GM19023 (cell line): ENCODE results near the gene POLR3B.
"Not testable (repeated sequence)": the region's sequence is repeated elsewhere in the genome, so short reads cannot be mapped to it uniquely, and the experiment has no call there.

Experiments
- ATAC-seq: cut with Tn5 transposase; IDR thresholded peaks from one replicate; pipeline ENCODE4 v1.9.1; 2021; ENCODE audit warnings: mild to moderate bottlenecking, moderate library complexity; ENCODE audit not compliant: unreplicated experiment

Gene POLR3B

DNA sequence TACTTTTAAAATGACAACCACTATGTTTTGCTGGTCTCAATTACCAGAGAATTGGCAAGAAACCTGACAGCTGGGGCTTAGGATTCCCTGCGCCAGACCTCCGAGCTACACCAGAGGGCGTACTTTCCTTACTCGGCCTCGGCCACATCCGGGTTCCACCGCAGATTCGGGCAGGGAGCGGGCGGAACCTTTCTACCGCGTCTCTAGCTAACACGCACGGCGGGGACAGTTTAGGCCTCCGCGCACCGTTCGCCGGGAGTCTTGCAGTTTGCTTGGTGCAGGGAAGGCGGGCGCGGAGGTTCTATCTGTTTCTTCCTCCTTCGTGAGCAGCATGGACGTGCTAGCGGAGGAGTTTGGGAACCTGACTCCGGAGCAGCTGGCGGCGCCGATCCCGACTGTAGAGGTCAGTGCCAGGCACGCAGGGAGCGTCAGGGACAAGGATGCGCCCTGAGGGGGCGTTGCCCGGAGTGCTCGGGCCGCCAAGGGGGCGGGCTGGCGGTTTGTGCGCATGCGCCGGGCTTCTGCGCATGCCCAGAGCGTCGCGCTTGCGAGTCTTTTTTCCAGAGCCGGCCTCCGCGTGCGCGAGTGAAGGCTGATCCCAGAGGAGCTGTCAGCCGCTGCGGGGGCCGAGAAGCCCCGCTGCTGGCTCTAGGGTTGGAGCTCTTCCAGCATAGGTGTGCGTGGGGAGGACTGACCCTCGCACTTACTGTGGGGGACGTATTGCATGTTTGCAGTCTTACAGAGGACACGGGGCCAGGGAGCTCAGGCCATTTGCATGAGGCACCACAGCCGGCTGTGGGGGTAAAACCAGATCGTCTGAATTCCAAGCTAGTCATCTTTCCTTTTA is at the start of gene POLR3B:
TSS of gene POLR3B (plus strand) at position 200 of the 847 bp plus-strand sequence. CDS start at position 332, 132 bp downstream.
- peak; percentile 94 for ATAC-seq

DNA sequence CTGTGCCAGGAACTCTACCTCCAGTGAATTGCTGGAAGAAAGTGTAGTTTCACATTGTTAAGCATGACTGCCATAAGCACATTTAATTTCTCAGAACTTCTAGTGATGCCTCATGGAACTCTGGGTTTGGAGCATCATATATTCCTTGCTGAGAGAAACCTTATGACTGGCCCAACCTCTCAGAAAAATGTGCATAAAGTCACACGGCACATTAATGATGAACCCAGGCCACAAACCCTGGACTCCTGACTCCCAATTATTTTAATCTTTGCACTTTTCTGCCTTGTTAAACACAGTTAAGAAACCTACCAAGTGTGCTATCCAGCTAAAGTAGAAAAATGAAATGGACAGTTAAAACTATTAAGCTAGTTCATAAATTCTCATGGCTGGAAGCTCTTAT is 49.4 kb upstream of the POLR3B start:
- no peak for ATAC-seq

DNA sequence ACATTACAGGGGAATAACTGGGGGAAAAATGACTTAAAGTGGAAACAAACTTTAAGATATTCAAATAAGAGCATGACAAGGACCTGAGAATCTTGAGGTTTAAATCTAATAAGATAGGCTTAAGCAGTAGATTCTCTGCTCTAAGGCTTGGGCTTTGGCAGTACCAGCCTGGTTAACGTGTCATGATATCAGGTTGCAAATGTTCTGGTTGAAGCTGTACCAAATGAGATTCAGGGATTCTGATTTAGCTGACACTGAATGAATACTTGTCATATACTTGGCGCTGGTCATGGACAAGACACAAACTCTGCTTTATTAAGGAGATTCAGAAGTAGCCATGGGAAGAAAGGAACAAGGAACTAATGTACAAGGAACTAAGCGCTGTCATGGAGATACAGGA is 48.9 kb upstream of the POLR3B start:
- no peak for ATAC-seq

DNA sequence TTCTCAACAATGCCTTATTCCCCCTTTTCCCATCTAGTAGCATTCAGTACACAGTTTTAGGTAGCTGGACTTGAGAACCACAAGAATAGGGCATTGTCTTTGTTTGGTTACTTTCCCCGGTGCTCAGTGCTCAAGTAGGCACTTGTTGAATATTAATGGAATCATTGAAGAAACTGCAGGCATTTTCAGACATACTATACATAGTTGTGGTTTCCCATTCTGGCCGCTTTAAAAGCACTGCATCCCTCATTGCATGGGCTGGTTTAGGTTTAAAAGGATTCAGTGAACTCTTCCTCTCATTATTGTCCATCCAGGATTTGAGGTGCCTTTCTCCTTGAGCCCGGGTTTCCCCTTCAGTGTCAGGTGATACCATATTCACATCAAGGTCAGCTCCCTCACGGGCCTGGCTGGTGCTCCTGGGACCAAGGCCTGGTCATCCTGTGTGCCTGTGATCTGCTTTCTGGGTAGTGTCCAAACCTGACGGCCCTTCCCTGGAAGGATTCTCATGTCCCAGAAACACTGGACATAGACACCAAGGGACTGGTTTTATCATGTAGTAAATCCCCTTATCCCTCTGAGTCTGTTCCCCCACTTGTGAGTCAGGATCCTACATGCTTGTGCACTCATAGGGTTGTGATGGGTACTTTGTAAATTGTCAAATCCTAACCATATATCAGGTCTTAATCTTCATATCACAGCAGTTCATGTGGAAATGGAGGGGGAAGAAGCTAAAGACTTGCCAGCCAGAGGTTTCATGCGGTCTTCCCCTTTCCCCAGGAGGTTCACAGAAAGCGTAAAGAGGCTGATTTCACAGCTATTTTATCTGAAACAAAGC is 47.7 kb upstream of the POLR3B start:
- no peak for ATAC-seq

DNA sequence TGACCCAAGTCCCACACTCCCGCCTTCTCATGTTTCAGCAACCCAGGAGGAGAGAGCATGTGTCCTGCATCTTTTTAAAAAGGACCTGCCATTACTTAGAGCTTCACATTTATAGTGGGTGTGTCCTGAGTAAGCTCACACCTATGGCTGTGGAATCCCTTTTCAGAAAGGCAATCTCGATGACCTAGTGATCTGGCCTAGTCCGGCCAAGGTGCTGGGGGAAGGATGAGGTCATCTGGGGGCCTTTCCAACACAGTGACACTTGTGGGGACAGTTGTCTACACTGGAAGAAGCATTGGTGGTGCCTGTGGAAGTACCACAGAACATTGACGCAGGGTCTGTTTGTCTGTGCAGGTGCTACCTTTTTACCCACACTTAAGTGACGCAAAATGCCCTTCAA is 46.9 kb upstream of the POLR3B start:
- no peak for ATAC-seq

DNA sequence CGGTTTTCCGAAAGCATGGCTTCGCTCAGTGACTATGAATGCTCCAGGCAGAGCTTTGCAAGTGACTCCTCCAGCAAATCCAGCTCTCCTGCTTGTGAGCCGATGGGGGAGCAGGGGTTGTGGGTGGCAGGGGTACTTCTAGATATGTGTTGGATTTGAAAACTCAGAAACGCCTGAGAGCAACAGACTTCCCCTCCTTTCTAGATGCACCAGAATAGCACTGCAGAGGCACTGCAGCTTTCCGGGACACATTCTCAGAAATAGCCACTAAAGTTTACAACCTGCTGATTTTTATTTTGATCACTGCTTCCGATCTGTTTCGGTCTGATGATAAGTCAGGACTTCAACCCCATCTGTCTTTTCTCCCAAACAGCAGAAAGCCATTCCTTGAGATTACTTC is 46.4 kb upstream of the POLR3B start:
- ATAC-seq = no peak

DNA sequence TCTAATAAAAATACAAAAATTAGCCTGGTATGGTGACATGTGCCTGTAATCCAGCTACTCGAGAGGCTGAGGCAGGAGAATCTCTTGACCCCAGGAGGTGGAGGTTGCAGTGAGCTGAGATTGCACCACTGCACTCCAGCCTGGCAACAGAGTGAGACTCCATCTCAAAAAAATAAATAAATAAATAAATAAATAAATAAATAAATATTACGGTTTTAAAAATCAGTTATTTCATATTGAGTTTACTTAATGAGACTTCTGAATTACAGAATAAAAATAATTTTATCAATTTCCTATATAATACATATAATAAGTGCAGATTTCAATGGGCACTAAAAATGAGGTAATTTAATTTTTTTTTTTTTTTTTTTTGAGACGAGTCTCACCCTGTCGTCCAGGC is 44.1 kb upstream of the POLR3B start:
- not testable (repeated sequence) for ATAC-seq

DNA sequence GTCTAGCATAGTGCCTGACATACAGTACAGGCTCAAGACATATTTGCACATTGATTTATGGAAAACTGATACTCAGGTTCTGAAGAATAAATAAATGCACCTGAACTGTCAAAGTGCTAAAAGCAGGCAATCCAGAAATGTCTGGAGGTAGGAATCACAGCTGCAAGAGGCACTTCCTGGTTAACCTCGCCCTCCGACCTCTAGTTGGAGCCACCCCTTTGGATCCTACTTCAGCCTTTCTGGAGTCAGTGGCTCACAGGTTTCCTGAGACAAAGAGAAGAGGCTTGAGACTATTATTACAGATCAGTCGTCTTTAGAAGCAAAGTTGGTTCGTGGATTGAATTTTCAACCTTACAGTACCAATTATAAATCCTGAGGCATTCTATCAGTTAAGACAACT is 42.0 kb upstream of the POLR3B start:
- no peak for ATAC-seq

DNA sequence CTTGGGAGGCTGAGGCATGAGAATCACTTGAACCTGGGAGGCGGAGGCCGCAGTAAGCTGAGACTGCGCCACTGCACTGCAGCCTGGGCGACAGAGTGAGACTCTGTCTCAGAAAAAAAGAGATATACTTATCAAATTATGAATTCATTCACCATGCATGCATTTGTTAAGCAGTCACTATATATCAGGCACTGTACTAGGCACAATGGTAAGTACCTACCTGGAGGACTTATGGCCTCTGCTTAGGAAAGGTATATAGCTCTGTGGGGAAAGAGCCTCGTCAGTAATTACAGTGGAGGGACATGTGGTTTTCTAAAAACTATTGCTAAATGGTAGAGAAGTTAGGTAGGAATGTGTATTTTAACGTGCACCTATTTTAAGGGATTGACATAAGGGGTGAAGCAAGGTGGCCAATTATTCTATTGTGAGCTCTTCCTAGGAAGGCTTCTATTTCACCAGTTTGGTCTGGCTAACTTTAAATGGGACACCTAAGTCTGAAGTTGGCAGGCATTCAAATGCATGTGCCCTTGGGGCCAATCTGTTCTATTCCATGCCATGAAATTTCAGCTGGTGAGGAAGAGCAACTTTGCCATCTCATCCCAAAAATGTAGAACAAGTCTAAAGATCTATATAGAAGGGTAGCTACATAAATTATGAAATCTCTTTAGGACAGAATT is 40.0 kb upstream of the POLR3B start:
- no peak for ATAC-seq

DNA sequence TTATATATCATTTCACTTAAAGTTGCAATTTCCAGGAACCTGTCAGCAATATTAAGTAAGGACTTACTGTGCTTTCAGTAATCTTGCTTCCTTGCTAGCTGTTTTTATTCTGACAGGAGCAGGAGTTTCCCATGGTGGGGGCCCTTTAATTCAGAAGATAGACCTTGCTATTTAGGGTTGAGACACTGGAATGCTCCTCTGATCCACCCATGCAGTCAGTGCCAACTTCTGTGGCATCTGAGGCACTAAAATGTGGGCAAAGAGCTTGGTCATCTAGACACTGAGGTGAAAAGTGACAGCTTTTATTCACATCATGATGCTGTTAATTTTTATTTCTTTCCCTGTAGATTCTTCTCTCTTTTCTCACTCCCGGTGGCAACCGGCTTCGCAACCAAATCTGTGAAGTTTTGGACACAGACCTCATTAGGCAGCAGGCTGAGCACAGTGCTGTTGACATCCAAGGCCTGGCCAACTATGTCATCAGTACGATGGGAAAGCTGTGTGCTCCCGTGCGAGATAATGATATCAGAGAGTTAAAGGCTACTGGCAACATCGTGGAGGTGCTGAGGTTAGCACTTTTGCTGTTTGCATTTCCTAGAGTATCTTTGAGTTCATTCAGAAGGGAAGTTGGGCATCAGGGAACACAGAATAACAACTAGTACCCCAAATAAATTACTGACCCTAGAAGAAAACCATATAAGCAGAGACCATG is 36.3 kb upstream of the POLR3B start:
- no peak for ATAC-seq

DNA sequence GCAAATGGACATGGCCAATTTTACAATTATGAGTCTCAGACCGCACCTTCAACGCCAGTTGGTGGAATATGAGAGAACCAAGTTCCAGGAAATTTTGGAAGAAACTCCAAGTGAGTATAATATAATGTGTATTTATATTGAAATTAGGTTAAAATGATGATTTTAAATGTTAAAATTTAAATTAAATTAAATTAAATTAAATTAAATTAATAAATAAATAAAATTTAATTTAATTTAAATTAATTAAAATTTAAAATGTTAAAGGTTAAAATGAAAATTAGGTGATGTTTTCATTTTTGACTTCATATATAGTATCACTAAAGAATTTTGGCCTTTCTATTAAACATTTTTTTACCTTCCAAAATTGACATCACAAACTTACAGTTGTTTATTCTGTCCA is 34.0 kb upstream of the POLR3B start:
- ATAC-seq = no peak

DNA sequence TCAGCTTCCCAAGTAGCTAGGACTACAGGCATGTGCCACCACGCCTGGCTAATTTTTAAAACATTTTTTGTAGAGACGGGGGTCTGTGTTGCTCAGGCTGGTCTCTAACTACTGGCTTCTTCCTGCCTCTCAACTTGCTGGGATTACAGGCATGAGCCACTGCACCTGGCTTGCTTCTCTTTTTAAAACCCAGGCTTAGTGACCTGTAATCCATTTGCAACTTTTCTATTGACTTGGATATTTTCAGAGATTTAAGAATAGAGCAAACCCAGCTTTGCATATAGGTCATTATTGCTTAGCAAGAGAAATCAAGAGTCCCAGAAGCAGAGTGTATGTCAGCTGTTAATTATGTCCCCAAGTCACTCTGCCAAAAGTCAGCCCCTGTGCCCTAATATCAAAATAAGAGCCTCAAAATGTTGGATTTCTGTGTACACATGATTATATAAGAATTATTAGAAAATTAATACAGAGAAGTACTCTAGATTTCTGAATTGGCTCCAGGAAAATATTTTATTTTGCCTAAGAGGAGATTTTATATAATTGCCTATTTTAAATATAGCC is 30.2 kb upstream of the POLR3B start:
- no peak for ATAC-seq

DNA sequence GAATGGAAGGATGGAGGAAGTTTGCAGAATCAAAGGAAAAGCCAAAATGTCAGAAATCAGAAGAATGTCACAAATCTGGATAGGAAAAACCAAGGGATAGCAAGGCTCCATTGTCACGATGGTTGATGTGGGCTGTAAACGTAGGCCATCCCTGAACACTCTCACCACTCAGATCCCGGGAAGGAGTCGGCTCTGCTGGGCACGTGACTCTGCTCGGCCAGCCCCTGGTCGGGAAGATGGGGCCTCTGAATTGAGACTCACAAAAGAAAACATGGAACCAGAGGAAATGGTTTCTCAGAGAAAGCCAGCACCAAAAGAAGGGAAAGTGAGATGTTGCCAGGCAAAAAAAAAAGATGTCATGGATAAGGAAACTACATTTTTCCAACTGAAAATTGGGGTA is 28.8 kb upstream of the POLR3B start:
- no peak for ATAC-seq

DNA sequence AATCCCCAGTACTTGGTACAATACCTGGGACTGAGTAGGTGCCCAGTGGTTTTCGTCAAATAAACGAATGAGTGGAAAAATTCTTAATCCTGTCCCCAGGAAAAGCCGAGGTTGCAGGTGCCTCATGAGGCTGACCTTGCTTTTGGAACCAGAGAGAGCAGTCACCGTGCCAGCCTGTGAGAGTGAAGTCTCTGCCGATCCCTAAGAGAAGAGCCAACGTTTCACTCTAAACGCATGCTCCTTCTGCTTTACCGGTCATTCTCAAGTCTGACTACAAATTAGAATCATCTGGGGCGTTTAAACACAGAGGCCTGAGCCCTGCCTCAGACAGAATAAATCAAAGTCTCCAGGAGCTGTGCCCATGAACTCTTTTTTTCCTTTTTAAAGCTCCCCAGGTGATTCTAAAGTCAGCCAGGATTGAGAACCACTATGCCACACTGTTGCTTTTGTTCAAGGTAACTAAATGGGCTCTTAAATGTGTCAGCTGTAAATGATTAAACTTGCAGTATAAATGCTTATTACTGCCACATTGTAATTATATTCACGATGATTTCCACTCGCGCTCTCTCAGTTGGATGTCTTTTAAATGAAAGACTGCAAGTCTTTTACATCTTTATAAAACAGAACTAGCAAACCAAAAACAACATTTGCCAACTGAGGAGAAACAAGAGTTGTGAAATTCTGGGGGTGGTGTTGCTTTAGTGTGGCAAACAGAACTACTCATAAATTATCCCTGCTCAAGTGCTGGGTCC is 28.1 kb upstream of the POLR3B start:
- no peak for ATAC-seq

DNA sequence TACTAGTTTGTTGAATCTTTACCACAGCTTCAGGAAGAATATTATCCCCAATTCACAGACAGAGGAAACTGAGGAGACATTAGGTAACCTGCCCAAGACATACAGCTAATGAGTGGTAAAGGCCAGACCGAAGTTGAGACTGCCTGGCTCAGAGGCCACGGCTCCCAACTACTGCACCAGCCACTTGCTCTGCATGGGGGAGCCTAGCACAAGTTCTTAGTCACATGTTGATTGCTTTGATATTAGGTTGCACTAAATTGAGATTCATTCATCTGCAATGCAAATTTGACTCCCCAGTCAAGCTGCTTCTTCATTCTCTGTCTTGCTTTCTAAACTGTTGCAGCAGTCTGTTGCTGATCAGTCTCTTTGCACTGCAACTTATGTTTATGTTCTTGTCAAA is 25.9 kb upstream of the POLR3B start:
- ATAC-seq = no peak

DNA sequence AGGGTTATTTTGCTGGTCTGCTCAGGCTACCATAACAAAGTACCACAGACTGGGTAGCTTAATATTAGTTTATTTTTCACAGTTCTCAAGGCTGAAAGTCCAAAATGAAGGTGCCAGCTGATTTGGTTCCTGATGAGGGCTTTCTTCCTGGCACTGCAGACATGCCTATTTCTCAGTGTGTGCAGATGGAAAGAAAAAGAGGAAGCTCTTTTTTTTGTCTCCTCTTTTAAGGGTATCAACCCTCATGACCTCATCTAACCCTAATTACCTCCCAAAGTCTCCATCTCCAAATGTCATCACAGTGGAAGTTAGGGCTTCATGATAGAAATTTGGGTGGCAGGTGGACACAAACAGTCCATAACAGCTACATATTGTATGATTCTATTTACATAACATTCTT is 25.0 kb upstream of the POLR3B start:
- ATAC-seq = no peak

DNA sequence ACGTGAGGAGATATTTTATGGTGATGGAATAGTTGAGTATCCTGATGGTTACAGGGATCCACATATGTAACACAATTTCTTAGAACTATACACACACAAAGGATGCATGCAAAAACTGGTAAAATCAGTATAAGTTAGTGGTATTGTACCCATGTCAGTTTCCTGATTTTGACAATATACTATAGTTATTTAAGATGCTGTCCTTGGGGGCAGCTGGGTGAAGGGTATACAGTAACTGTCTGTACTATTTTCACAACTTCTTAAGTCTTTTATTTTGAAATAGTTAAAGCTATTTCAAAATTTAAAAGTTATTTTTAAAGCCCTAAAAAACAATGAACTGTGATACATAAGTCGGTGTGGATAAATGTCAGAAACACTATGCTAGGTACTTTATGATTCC is 24.5 kb upstream of the POLR3B start:
- ATAC-seq = no peak

DNA sequence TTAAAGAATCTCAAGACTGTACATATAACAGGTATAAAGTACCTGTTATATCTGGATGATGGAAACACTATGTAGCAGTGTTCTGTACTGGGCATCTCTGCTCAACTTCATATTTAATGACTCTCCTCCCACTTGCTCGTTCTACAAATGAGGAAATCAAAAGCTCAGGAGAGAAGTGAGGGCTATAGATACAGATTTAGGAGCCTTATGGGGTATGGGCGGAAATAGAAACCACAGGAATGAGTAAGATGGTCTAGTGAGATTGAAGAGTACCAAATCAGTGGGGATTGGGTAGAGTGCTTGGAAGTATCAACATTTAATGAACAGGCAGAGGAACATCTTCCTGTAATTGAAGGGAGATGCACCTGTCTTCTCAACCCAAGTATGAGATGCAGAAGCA is 23.8 kb upstream of the POLR3B start:
- no peak for ATAC-seq

DNA sequence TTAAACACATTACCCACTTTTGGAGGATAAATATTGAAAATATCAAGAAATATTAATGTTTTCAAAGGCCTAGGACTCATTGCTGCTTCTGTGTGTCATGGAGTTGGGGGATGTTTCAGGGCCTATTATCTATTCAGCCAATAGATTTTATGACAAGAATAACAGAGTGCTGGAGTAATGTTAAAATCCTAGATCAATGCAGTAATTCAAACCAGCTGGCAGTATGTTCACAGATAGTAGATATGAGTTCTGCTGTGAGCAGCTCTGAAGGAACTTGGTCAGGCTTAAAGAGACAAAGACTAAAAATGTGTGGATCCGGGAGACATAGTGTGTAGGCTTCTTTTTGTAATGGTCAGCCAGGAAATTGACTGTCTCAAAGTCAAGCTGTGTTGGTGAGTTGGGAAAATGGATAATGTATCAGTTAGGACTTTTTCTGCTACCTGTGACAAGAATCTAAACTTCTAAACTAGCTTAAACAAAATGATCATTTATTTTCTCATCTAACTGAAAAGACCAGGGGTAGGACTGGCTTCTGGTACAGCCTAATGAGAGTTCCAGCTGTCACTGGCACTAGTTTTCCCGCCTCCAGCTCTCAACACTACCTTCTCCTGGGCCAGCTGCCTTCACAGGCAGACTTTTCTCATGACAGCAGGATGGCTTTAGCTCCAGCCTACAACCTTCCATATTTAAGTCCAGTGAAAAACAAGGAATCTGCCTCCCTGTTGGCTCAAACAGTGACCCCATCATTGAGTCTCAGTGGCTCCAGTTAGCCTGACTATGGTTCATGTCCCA is 16.3 kb upstream of the POLR3B start:
- ATAC-seq = no peak
